IPS DF 6.9 (cell line): ENCODE data around the gene CLIP4.
"Not testable (repeated sequence)": the region's sequence is repeated elsewhere in the genome, so short reads cannot be mapped to it uniquely, and the experiment has no call there.

Experiments
- DNase-seq: peaks from one replicate; pipeline ENCODE4 v3.0.0-alpha.2; 2013; ENCODE audit warnings: low read depth, low spot score
- H3K27ac ChIP-seq: one replicate; pipeline ENCODE4 v1.5.1; 2013; ENCODE audit warnings: low read length, control low read depth
- H3K27me3 ChIP-seq: 2 replicates; pipeline ENCODE4 v1.6.1; 2013; ENCODE audit warnings: mild to moderate bottlenecking, low read length; ENCODE audit not compliant: control insufficient read depth, insufficient read depth
- H3K36me3 ChIP-seq: 2 replicates; pipeline ENCODE4 v1.6.1; 2013; ENCODE audit warnings: low read length; ENCODE audit not compliant: control insufficient read depth, insufficient read depth
- H3K4me1 ChIP-seq: 2 replicates; pipeline ENCODE4 v1.6.1; 2013; ENCODE audit warnings: low read length; ENCODE audit not compliant: control insufficient read depth, insufficient read depth
- H3K4me3 ChIP-seq: 2 replicates; pipeline ENCODE4 v1.5.1; 2013; ENCODE audit warnings: mild to moderate bottlenecking, low read length
- H3K9me3 ChIP-seq: 2 replicates; pipeline ENCODE4 v1.6.1; 2013; ENCODE audit warnings: low read length, inconsistent platforms; ENCODE audit not compliant: control insufficient read depth, insufficient read depth
- WGBS: extraction: QIAGEN DNeasy Blood & Tissue Kit; methylation state at CpG from one replicate; pipeline ENCODE4 v1.1.7; 2013; ENCODE audit warnings: mixed read lengths, missing lambda C conversion rate; ENCODE audit not compliant: insufficient read length, insufficient coverage; 5-methylcytosine and 5-hydroxymethylcytosine counted together

The CLIP4 gene

GRCh38 chr2:29104688-29105087, 10.5 kb upstream of the CLIP4 start:
- Histone ChIP-seq H3K27ac (no peak overlapping the region), H3K9me3 (no peaks in the 10 kb centered on the region; the same call in 1 of the 2 replicates), H3K27me3 (no peaks in the 10 kb centered on the region), H3K4me3 (no peak overlapping the region), H3K36me3 (no peaks in the 10 kb centered on the region), H3K4me1 (no peaks in the 10 kb centered on the region)
- no peak for DNase-seq
- no CpG with 5 or more reads among the region's 5 CpGs for WGBS

GRCh38 chr2:29105375-29105774, 9.8 kb upstream of the CLIP4 start:
- Histone ChIP-seq H3K9me3 (no peaks in the 10 kb centered on the region; the same call in 1 of the 2 replicates), H3K4me3 (no peak overlapping the region), H3K36me3 (no peaks in the 10 kb centered on the region), H3K27ac (no peak overlapping the region), H3K4me1 (no peaks in the 10 kb centered on the region), H3K27me3 (no peaks in the 10 kb centered on the region)
- WGBS: no CpG with 5 or more reads among the region's 2 CpGs
- DNase-seq: no peak

GRCh38 chr2:29106256-29106655, 9.0 kb upstream of the CLIP4 start:
- H3K4me1 ChIP-seq: no peaks in the 10 kb centered on the region
- H3K27me3 ChIP-seq: peaks cover 2% of the 10 kb centered on the region; the same call in 1 of the 2 replicates
- WGBS: no CpG with 5 or more reads among the region's 3 CpGs
- no peak overlapping the region for H3K27ac ChIP-seq
- no peak for DNase-seq
- H3K4me3 ChIP-seq: no peak overlapping the region
- no peaks in the 10 kb centered on the region for H3K36me3 ChIP-seq
- no peaks in the 10 kb centered on the region for H3K9me3 ChIP-seq

- H3K36me3 ChIP-seq: no peaks in the 10 kb centered on the region
- H3K9me3 ChIP-seq: no peaks in the 10 kb centered on the region
- WGBS: no CpG with 5 or more reads among the region's 2 CpGs
- DNase-seq: no peak
- H3K4me3 ChIP-seq: no peak overlapping the region
- H3K27ac ChIP-seq: no peak overlapping the region
- peaks cover 2% of the 10 kb centered on the region; the same call in 1 of the 2 replicates for H3K27me3 ChIP-seq
- H3K4me1 ChIP-seq: no peaks in the 10 kb centered on the region
These were observed 8.2 kb upstream of the CLIP4 start for GRCh38 chr2:29106980-29107388.

GRCh38 chr2:29107547-29107946, 7.7 kb upstream of the CLIP4 start:
- no CpG with 5 or more reads among the region's 3 CpGs for WGBS

GRCh38 chr2:29108225-29108624, 7.0 kb upstream of the CLIP4 start:
- no CpG with 5 or more reads among the region's 8 CpGs for WGBS

More at GRCh38 chr2:29107547-29107946, 7.7 kb upstream of the CLIP4 start:
- H3K4me1 ChIP-seq, H3K36me3 ChIP-seq, H3K4me3 ChIP-seq, H3K27ac ChIP-seq, H3K27me3 ChIP-seq, H3K9me3 ChIP-seq, DNase-seq: not testable (repeated sequence)

GRCh38 chr2:29109246-29109645, 6.0 kb upstream of the CLIP4 start:
- Histone ChIP-seq H3K9me3 (no peaks in the 10 kb centered on the region), H3K27me3 (peaks cover 11% of the 10 kb centered on the region), H3K36me3 (no peaks in the 10 kb centered on the region), H3K4me1 (no peaks in the 10 kb centered on the region), H3K27ac (no peak overlapping the region), H3K4me3 (no peak overlapping the region)
- WGBS: no CpG with 5 or more reads among the region's 2 CpGs
- DNase-seq: no peak

More at GRCh38 chr2:29108225-29108624, 7.0 kb upstream of the CLIP4 start:
- no peak for DNase-seq
- H3K27ac ChIP-seq: no peak overlapping the region
- no peaks in the 10 kb centered on the region for H3K4me1 ChIP-seq
- H3K27me3 ChIP-seq: peaks cover 2% of the 10 kb centered on the region
- no peaks in the 10 kb centered on the region for H3K9me3 ChIP-seq
- H3K4me3 ChIP-seq: no peak overlapping the region
- H3K36me3 ChIP-seq: no peaks in the 10 kb centered on the region

- H3K27me3 ChIP-seq: peaks cover 25% of the 10 kb centered on the region
- H3K4me3 ChIP-seq: no peak overlapping the region
- no peaks in the 10 kb centered on the region; the same call in 1 of the 2 replicates for H3K36me3 ChIP-seq
- H3K27ac ChIP-seq: no peak overlapping the region
- H3K4me1 ChIP-seq: no peaks in the 10 kb centered on the region
- no CpG with 5 or more reads among the region's 4 CpGs for WGBS
- no peaks in the 10 kb centered on the region for H3K9me3 ChIP-seq
- no peak for DNase-seq
These were observed 4.2 kb upstream of the CLIP4 start for GRCh38 chr2:29110916-29111535.

- Histone ChIP-seq H3K36me3 (no peaks in the 10 kb centered on the region; the same call in 1 of the 2 replicates), H3K4me1 (no peaks in the 10 kb centered on the region), H3K4me3 (no peak overlapping the region), H3K9me3 (no peaks in the 10 kb centered on the region), H3K27me3 (peaks cover 31% of the 10 kb centered on the region), H3K27ac (no peak overlapping the region)
- no peak for DNase-seq
These were observed 2.8 kb upstream of the CLIP4 start for GRCh38 chr2:29112379-29112778.

- no CpG with 5 or more reads among the region's 5 CpGs for WGBS
- no peak for DNase-seq
- Histone ChIP-seq H3K27me3 (peaks cover 31% of the 10 kb centered on the region), H3K9me3 (no peaks in the 10 kb centered on the region), H3K36me3 (no peaks in the 10 kb centered on the region; the same call in 1 of the 2 replicates), H3K4me1 (no peaks in the 10 kb centered on the region), H3K27ac (no peak overlapping the region), H3K4me3 (no peak overlapping the region)
These were observed 2.1 kb upstream of the CLIP4 start for GRCh38 chr2:29113027-29113686.
